Glutamatergic neuron (in vitro differentiated cells): Measurements from ENCODE around the gene DDIAS. TPM values are rescaled to one million over a fixed set of nuclear protein-coding genes. Genes with fewer than 3 reads are reported as not detected.
A peak's percentile ranks its signal among the peaks of the same experiment; 100 is the strongest.

ENCODE experiments used
- DNase-seq: peaks from one replicate; pipeline ENCODE4 v3.0.0; 2022
- H3K27ac Mint-ChIP-seq: one replicate; pipeline ENCODE4 v1.8.0; 2020; ENCODE audit warnings: mild to moderate bottlenecking, mixed read lengths, inconsistent platforms; ENCODE audit not compliant: unreplicated experiment
- H3K27me3 Mint-ChIP-seq: one replicate; pipeline ENCODE4 v1.8.0; 2020; ENCODE audit warnings: mild to moderate bottlenecking, moderate library complexity, mixed read lengths, inconsistent platforms; ENCODE audit not compliant: unreplicated experiment
- H3K36me3 Mint-ChIP-seq: one replicate; pipeline ENCODE4 v1.8.0; 2020; ENCODE audit warnings: mild to moderate bottlenecking, mixed read lengths, inconsistent platforms; ENCODE audit not compliant: unreplicated experiment
- H3K4me1 Mint-ChIP-seq: one replicate; pipeline ENCODE4 v1.8.0; 2020; ENCODE audit warnings: mild to moderate bottlenecking, low read depth, mixed read lengths, inconsistent platforms; ENCODE audit not compliant: unreplicated experiment
- H3K4me3 Mint-ChIP-seq: one replicate; pipeline ENCODE4 v1.8.0; 2020; ENCODE audit warnings: mild to moderate bottlenecking, mixed read lengths, inconsistent platforms; ENCODE audit not compliant: unreplicated experiment
- H3K9me3 Mint-ChIP-seq: one replicate; pipeline ENCODE4 v1.8.0; 2020; ENCODE audit warnings: mild to moderate bottlenecking, moderate library complexity, mixed read lengths, inconsistent platforms; ENCODE audit not compliant: unreplicated experiment
- CTCF ChIP-seq: fragments of 200-600 bp; sonication (generic); IDR thresholded peaks from one replicate; pipeline ENCODE4 v1.5.0; 2021; ENCODE audit not compliant: partially characterized antibody, unreplicated experiment
- total RNA-seq: library from RNA; stranded (reverse); fragmentation: NEBNext Ultra II Directional; extraction: Animal tissue kit (Norgen Biotek cat#: 25700); gene quantifications from one replicate; pipeline ENCODE4 v1.2.1, GENCODE V29; 2021; ENCODE audit not compliant: unreplicated experiment

Gene DDIAS
- total RNA-seq, 1 donor from 2014 or later: 2.0 TPM

DNA sequence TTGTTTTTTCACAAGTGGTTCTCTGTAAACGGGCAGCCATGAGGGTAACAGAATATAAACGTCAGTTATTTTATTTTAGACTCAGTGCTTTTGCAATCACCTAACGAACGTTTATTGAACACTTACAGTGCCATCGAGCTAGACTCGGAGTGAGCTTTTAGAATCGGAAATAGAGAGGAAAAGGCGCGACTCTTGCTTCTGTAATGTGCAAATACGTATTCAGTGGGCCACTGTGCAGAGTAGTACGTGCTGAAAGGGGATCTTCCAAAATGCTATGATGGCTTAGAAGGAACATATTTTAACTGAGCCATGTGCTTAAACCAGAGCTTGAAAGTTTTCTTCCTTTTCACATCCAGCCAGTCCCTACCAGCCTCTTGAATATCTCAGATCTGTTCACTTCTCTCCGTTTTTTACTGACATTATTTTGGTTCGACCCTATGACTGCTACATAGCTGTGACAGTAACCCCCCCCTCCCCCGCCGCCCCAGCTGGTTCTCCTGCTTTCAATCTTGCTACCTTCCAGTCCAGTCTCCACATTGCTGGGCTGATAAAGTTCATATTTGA lies 468 bp downstream of the DDIAS start:
- no peak for DNase-seq
- H3K4me1 Mint-ChIP-seq: peaks cover 10% of the 10 kb centered on the region
- H3K9me3 Mint-ChIP-seq: peaks cover 6% of the 10 kb centered on the region
- peaks cover 2% of the 10 kb centered on the region for H3K27me3 Mint-ChIP-seq
- H3K4me3 Mint-ChIP-seq: peak overlapping the region; percentile 98
- no peak for TF ChIP-seq CTCF
- no peaks in the 10 kb centered on the region for H3K36me3 Mint-ChIP-seq
- H3K27ac Mint-ChIP-seq: peak overlapping the region; percentile 54

- Mint-ChIP-seq H3K9me3 (peaks cover 6% of the 10 kb centered on the region), H3K27ac (no peak overlapping the region), H3K4me3 (peak overlapping the region; percentile 98), H3K36me3 (no peaks in the 10 kb centered on the region), H3K27me3 (peaks cover 2% of the 10 kb centered on the region), H3K4me1 (peaks cover 10% of the 10 kb centered on the region)
- DNase-seq: no peak
- TF ChIP-seq CTCF: no peak
Observed at GRCh38 chr11:82902880-82903279, 1.3 kb downstream of the DDIAS start.

DNA sequence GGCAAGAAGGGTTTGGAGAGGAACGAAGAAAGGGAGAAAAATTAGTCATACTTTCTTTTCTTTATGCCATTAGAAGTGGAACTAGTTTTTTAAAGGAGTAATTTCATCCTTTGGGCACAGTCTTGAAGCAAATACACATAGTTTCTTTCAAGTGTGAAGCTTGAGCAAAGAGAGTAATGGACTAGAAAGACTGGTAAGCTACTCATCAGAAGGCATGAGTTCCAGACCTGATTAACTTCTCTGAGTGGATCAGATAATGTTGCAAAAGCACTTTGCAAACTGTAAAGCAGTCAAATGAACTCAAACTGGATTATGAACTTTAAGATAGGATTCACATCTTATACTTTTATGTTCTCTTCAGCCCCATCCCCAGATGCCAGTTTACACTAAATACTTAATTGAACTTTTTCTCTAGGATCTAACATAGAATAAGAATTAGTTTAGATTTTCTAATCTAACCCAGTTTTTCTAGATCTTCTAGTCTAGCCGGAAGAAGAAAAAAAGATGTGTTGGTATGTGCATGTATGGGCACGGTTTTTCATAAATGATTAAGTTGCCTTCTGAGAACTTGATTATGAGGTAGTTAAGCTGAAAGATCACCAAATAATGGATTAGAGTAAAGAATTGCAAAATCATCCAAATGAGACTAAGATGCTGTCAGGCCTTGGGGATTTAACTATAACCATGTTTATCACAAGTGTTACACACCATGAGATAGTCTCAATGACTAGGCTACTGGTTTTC lies 2.5 kb downstream of the DDIAS start:
- TF ChIP-seq CTCF: no peak
- peaks cover 6% of the 10 kb centered on the region for H3K9me3 Mint-ChIP-seq
- H3K36me3 Mint-ChIP-seq: no peaks in the 10 kb centered on the region
- peaks cover 9% of the 10 kb centered on the region for H3K4me1 Mint-ChIP-seq
- no peak overlapping the region for H3K27ac Mint-ChIP-seq
- DNase-seq: no peak
- no peak overlapping the region for H3K4me3 Mint-ChIP-seq
- H3K27me3 Mint-ChIP-seq: peaks cover 2% of the 10 kb centered on the region

GRCh38 chr11:82906236-82906635 lies 4.7 kb downstream of the DDIAS start:
- peak; percentile 82 for TF ChIP-seq CTCF
- H3K4me3 Mint-ChIP-seq: no peak overlapping the region
- no peaks in the 10 kb centered on the region for H3K36me3 Mint-ChIP-seq

GRCh38 chr11:82906931-82907330 lies 5.4 kb downstream of the DDIAS start:
- DNase-seq: no peak
- no peak for TF ChIP-seq CTCF
- no peaks in the 10 kb centered on the region for H3K27me3 Mint-ChIP-seq
- no peaks in the 10 kb centered on the region for H3K9me3 Mint-ChIP-seq
- H3K36me3 Mint-ChIP-seq: peaks cover 6% of the 10 kb centered on the region
- no peak overlapping the region for H3K4me3 Mint-ChIP-seq
- peaks cover 1% of the 10 kb centered on the region for H3K4me1 Mint-ChIP-seq
- H3K27ac Mint-ChIP-seq: no peak overlapping the region

More at GRCh38 chr11:82906236-82906635, 4.7 kb downstream of the DDIAS start:
- Mint-ChIP-seq H3K4me1 (peaks cover 1% of the 10 kb centered on the region), H3K9me3 (peaks cover 2% of the 10 kb centered on the region), H3K27ac (no peak overlapping the region), H3K27me3 (no peaks in the 10 kb centered on the region)
- no peak for DNase-seq
